OCI-LY3 (cell line): ENCODE results near the gene ASXL1.

Experiments used
- EZH2phosphoT487 ChIP-seq: fragments of 200-600 bp; shearing (Covaris generic); IDR thresholded peaks from 2 replicates; pipeline ENCODE4 v1.6.1; 2018; ENCODE audit warnings: antibody characterized with exemption, mixed run types, low read depth
- TF ChIP-seq, protein P1 (sequence below): fragments of 200-600, 300-600 bp; sonication (generic); IDR thresholded peaks from 2 replicates; pipeline ENCODE4 v1.5.1; 2014; ENCODE audit warnings: antibody characterized with exemption, low read length, low read depth

DNA sequence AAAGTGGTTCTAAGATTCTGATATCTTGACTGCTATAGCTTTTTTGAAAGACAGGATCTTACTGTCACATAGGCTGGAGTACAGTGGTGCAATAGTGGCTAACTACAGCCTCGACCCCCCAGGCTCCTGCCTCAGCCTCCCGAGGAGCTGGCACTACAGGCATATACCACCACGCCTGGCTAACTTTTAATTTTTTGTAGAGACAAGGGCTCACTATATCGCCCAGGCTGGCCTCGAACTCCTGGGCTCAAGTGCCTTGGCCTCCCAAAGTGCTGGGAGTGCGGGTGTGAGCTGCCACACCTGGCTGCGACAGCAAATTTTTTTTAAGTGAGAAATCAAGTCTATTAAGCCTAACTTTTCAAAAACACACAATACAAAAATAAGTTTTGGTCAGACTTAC lies 120.4 kb downstream of the ASXL1 start:
- TF ChIP-seq, protein P1, sequence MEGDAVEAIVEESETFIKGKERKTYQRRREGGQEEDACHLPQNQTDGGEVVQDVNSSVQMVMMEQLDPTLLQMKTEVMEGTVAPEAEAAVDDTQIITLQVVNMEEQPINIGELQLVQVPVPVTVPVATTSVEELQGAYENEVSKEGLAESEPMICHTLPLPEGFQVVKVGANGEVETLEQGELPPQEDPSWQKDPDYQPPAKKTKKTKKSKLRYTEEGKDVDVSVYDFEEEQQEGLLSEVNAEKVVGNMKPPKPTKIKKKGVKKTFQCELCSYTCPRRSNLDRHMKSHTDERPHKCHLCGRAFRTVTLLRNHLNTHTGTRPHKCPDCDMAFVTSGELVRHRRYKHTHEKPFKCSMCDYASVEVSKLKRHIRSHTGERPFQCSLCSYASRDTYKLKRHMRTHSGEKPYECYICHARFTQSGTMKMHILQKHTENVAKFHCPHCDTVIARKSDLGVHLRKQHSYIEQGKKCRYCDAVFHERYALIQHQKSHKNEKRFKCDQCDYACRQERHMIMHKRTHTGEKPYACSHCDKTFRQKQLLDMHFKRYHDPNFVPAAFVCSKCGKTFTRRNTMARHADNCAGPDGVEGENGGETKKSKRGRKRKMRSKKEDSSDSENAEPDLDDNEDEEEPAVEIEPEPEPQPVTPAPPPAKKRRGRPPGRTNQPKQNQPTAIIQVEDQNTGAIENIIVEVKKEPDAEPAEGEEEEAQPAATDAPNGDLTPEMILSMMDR: no peak
- TF ChIP-seq EZH2phosphoT487: no peak
